Activated CD4-positive, alpha-beta T cell treated with anti-CD3 and anti-CD28 coated beads for 24 hours (primary cell): ENCODE results near the gene SPATA24.
"Not testable (repeated sequence)": the region's sequence is repeated elsewhere in the genome, so short reads cannot be mapped to it uniquely, and the experiment has no call there.

Source experiments
- DNase-seq, 2 donors: peaks; one replicate each; pipeline ENCODE4 v3.0.0-alpha.2; 2020; ENCODE audit warnings: low read depth in 2 of 2

The SPATA24 gene

DNA sequence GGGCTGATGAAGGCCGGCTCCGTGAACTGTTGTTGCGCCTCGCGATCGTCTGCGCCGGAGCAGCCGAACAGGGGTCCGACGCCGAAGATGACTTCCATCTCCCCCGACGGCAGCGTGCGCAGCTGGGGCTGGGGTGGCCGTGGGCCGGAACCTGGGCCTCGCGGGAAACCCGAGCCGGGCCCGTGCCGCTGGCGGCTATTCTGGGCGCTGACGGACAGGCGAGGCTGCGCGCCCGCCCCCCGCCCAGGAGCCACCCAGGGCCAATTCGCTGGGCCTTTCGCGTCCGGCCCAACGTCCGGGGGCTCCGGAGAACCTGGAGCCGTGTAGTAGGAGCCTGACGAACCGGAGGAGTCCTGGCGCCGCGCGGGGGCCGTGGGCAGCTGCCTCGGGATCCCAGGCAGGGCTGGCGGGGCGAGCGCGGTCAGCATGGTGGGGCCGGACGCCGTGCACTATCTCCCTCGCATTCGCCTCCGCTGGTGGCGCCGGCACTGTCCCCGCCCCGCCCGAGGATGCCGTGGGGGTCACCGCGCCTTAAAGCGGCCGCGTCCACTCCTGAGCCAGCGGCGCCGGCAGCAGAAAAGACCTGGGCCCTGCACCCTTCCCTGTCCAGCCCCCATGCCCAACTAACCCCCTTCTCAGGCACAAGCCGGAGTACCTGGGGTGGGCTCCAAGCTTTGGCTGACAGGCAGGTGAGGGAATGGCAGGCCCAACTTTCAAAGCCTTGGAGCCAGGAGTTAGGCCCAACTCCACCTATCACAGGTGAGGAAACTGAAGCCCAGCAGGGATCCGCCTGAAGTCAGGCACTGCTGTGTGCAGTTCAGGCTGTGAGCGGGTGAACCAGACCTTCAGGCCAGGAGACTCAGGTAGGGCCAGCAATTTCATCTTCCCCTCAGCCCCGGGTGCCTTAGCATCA is 9.0 kb downstream of the SPATA24 start, which contains the start of gene PROB1:
Gene PROB1 (minus strand): TSS at position 451 of the 913 bp plus-strand sequence. CDS start 23 bp downstream, at position 428.
- no peak for DNase-seq

GRCh38 chr5:139394123-139394653 is 9.7 kb downstream of the SPATA24 start:
- DNase-seq = no peak

GRCh38 chr5:139393497-139394122 is 10.3 kb downstream of the SPATA24 start:
- DNase-seq = no peak

GRCh38 chr5:139392678-139393496 is 11.0 kb downstream of the SPATA24 start:
- DNase-seq = peak; percentile 53 to 81

- no peak for DNase-seq
Measured at GRCh38 chr5:139392324-139392677, 11.6 kb downstream of the SPATA24 start.

GRCh38 chr5:139391570-139392323 is 12.1 kb downstream of the SPATA24 start:
- DNase-seq = no peak

DNA sequence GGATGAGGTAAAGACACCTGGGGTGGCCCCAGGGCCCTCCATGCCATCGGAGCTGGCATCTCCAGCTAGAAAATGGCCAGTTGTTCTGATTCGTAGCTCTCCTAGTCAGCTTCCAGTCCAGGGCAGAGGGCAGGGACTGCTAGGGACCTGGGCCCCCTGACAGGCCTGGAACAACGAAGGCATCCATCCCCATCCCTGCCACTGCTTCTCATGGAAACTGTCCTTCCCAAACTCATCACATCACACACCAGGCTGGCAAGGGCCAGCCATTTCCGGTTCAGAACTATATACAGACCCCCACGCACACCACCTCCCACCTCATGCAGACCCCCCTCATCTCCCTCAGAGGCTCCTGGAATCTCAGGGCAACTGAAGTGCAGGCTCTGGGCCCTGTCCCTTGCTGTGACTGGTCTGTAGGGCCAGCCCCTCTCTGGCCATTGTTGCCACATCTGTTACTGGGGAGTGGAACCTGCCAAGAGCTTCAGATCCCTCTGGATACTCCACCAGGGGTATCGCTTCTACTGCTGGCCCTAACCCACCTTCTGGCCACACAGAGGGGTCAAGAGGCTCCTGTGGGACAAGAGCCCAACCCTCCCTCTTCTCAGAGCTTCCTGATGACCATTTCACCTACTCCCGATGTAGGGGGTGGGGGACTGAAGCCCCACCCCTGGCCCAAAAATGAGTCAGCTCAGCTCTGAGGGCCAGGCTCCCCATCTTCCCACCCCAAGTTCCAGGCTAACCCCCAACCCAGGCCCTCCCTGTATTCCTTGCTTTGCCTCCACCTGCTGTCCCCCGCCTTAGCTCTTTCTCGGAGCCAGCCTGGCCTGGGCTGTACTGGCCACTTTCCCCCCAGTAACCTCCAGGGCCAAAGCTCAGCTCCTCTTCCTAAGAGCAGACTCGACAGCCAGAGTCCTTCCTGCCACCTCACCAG is 13.0 kb downstream of the SPATA24 start:
- no peak for DNase-seq

- no peak for DNase-seq
Measured at GRCh38 chr5:139389701-139390638, 13.9 kb downstream of the SPATA24 start, which contains the start of gene MZB1. TSS of gene MZB1 (minus strand) at chr5:139389913. CDS start at chr5:139389856, 57 bp downstream.

GRCh38 chr5:139388198-139388821 is 15.6 kb downstream of the SPATA24 start:
- DNase-seq = no peak

DNA sequence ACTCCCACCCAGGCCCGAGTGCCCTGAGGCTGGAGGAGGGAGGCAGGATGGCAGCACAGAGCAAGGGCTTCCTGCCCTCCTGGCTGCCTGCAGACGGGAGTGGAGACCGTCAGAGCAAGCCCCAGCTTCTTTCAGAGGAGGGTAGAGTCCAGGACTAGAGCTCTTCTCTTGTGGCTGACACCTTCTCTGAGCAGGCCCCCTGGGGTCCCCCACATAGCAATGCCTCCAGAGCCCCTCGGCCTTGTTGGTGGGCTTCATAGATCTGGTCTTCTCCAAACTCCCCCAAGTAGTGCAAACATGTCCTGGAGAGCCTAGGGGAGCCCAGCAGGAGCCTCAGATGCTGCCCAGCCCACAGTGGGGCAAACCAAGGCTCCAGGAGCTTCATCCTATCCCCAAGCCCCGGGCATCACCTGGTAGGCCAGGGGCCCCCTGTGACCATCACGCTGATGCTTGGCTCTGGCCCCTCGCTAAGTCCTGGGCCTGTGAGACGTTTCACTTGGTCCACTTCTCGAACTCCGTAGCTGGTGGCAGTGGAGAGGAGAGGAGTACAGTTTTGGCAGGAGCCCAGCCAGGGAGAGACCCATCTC is 16.2 kb downstream of the SPATA24 start:
- DNase-seq = no peak

DNA sequence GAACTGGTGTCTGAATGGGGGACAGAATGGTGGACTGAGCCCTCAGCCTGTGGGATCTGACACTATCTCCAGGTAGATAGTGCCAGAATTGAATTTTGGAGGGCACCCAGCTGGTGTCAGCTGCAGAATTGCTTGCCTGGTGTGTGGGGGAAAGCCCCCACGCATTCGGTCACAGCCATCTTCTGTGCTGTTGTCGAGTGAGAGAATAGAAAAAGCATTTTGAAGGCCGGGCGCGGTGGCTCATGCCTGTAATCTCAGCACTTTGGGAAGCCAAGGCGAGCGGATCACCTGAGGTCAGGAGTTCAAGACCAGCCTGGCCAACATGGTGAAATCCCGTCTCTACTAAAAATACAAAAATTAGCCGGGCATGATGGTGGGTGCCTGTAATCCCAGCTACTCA is 16.9 kb downstream of the SPATA24 start:
- not testable (repeated sequence) for DNase-seq

DNA sequence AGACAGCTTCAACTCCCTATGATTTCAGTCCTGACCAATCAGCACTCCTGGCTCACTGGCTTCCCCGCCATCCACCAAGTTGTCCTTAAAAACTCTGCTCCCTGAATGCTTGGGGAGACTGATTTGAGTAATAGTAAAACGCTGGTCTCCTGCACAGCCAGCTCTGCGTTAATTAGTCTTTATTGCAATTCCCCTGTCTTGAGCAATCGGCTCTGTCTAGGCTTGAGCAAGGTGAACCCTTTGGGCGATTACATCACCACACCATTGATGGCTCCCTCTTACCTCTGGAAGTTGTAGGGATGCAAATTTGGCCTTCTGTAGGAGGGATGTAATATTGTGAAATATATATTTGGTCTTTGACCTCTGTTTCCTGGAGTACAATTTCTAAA is 17.8 kb downstream of the SPATA24 start:
- DNase-seq = no peak

DNA sequence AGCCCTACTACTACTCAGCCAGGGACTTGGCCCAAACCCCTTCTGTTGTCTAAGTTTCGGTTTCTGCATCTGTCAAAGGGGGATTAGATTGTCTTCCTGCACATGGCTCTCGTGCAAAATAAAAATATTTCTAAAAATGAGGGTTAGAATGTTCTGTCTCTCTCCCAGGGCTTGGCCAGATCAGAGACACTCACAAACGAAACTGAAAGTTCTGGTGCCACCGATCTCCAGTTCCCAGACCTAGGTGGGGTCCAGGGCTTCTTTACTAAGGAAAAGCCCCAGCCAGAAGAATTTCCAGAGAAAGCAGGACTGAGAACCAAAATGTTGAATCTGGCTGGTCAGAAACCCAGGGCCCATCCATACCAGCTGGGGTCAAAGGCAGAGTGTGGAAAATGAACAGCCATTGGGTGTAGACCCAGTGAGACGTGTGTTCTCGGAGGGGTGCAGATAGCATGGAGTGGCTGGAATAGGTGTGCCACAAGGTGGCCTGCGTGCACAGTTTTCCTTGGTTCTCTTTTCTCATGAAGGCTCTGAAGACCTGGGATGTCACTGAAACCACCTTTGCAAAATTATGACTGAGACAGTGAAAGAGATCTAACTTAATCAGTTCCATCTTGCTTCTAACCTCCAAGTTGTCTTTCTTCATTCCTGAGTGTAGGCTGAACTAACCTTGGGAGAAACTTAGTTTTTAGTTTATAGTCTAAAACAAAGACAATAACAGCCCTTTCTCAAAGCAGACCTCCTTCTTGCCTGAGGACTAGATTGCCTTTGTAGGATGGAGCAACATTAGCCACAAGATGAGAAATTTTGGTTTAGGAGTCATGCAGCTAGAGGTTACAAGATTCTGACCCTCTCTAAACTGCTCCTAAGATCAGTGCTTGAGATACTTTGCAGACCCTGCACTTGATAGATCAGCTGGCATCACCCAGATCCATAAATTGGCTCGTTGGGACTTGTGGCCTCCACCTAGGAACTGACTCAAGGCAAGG is 18.5 kb downstream of the SPATA24 start:
- no peak for DNase-seq

DNA sequence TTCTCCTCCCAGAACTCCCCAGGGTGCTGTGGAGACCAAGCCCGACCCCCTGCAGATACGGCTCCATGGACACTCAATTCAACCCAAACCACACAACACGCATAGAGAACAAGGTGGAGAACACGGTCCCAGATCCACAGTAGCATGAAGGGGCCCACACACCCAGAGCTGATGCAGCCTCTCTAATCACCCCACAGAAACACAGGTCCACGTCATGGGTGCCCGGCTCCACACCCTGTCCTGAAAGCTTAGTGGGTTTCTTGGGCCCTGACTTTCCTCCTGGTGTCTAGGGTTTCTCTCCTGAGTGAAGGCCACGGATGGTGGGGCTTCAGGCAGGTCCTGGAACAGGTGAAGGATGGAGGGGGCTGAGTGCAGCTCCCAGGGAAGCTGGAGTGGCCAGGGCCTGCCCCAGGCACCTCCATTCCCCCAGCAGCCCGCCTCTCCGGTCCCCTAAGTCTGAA is 19.3 kb downstream of the SPATA24 start:
- no peak for DNase-seq

- DNase-seq = no peak
Measured at GRCh38 chr5:139383993-139384590, 19.8 kb downstream of the SPATA24 start.

- DNase-seq = no peak
Measured at GRCh38 chr5:139383275-139383992, 20.5 kb downstream of the SPATA24 start, which contains the start of gene SLC23A1. TSS of gene SLC23A1 (minus strand) at chr5:139383297. CDS start at chr5:139383253, 44 bp downstream.
